HG03558 (cell line): ENCODE results near the gene ECD.
"Not testable (repeated sequence)": the region's sequence is repeated elsewhere in the genome, so short reads cannot be mapped to it uniquely, and the experiment has no call there.

Experiments used
- ATAC-seq: cut with Tn5 transposase; IDR thresholded peaks from one replicate; pipeline ENCODE4 v1.9.1; 2021; ENCODE audit warnings: moderate number of reproducible peaks; ENCODE audit not compliant: unreplicated experiment; ENCODE audit errors: extremely low read depth

Gene ECD

GRCh38 chr10:73109248-73109652 lies 58.6 kb downstream of the ECD start:
- ATAC-seq: not testable (repeated sequence)

GRCh38 chr10:73106301-73106700 lies 61.5 kb downstream of the ECD start:
- no peak for ATAC-seq

DNA sequence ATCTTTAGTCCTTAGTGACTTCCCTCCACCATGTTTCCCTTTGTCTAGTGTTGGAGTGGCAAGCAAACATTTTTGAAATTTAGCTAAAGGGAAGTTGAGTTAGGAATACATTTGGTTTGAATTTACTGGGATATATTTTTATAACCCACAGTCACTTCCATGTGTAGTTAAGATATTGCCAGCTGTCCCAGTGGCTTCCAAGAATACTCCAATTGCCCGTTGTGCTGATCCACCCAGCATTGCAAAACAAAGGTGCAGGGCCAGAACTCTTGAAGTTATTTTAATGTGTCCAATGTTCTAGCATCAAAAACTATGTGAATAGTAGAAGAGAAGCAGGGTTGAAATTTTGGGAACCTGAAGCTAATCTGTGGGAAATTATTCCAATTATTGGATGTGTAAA lies 68.7 kb downstream of the ECD start:
- ATAC-seq: no peak

DNA sequence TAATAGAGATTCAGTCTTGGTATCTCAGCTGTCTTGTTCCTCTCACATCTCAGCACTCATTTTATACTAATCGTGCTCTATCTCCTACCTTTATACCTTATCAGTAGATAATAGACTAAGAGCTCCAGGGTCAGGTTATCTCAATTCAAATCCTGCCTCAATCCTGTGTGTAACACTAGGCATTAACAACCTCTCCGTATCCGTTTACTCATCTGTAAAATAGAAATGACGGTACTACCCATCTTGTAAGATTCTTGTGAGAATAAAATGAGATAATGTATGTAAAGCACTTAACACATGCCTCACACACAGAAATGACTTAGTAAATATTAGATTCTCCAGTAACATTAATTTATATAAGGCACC lies 70.5 kb downstream of the ECD start:
- ATAC-seq: no peak

- ATAC-seq: peak; percentile 64
Measured at GRCh38 chr10:73096449-73097304, 71.1 kb downstream of the ECD start, which contains the start of gene P4HA1. Gene P4HA1, minus strand, starts transcription at chr10:73096866. Its CDS starts 21,983 bp downstream, at chr10:73074883.

DNA sequence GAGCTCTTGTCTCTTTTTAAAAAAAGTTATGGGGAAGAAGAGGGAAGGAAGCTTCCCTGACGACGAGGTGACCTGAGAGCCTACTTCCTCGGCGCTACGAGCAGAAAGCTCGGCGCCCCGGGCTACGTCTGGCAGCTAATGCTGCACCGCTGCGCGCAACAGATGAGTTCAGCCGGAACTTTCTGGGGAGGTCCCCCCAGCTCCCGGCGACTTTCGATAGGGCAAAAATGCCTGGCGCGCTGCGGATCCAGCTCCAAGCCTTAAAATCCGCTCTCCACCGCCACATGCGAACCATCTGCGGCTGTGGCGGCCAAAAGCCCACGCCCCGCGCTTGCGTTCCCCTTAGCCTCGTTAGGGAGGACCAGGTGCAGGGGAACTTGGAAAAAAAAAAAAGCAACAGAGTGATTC lies 71.8 kb downstream of the ECD start:
- no peak for ATAC-seq

GRCh38 chr10:73095481-73096021 lies 72.3 kb downstream of the ECD start:
- ATAC-seq: no peak

- ATAC-seq: no peak
Measured at GRCh38 chr10:73094986-73095480, 72.8 kb downstream of the ECD start.

GRCh38 chr10:73093922-73094850 lies 73.6 kb downstream of the ECD start:
- no peak for ATAC-seq

DNA sequence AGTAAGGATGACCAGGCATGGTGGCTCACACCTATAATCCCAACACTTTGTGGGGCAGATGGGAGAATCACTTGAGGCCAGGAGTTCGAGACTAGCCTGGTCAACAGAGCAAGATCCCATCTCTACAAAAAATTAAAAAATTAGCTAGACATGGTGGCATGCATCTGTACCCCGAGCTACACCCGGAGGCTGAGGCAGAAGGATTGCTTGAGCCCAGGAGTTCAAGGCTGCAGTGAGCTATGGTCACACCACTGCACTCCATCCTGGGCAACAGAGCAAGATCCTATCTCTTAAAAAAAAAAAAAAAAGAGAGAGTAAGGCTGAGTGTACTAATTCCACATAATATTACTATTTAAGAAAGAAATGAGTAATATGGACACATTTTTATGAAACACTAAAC lies 75.0 kb downstream of the ECD start:
- no peak for ATAC-seq

DNA sequence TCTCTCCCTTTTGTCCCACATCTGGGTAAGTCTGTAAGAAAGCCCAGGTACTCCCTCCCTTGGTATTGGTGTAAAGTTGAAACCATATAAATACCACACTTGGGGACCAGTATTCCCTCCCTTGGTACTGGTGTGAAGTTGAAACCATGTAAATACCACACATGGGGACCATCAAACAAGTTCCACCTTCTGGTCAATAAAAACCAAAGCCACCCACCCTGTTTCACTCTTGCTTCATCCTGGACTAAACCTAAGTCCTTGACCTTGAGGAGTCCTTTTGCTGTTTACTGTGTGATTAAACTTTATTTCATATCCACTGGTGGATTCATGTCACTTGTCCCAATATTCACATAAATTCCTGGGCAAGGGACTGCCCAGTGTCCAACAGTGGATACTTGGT lies 79.5 kb downstream of the ECD start:
- no peak for ATAC-seq

GRCh38 chr10:73086816-73087215 lies 81.0 kb downstream of the ECD start:
- no peak for ATAC-seq

DNA sequence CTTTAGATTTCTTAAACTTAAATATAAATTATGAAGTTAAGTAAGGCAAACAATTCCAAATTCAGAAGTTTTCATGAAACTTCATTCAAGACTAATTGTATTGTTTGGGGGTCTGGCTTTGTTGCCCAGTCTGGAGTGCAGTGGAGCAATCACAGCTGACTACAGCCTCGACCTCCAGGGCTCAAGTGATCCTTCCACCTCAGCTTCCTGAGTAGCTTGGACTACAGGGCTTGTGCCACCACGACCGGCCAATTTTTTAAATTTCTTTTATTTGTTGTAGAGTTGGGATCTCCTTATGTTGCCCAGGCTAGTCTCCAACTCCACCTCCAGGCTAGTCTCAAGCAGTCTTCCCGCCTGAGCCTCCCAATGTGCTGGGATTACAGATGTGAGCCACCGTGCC lies 83.6 kb downstream of the ECD start:
- no peak for ATAC-seq
